AG09309 (cell line): ENCODE data around the gene DHRS13.
"Not testable (repeated sequence)": the region's sequence is repeated elsewhere in the genome, so short reads cannot be mapped to it uniquely, and the experiment has no call there.

Source experiments
- DNase-seq: peaks from one replicate; pipeline ENCODE4 v3.0.0-alpha.2; 2010; ENCODE audit warnings: low read depth
- H3K4me3 ChIP-seq: 2 replicates; pipeline ENCODE4 v1.5.1; 2011; ENCODE audit warnings: mild to moderate bottlenecking, low read depth, low read length, moderate library complexity; ENCODE audit not compliant: control insufficient read depth
- CTCF ChIP-seq: IDR thresholded peaks from 2 replicates; pipeline ENCODE4 v1.5.1; 2011; ENCODE audit warnings: mild to moderate bottlenecking, low read depth, low read length, inconsistent platforms; ENCODE audit not compliant: insufficient read depth, control insufficient read depth; ENCODE audit errors: missing control alignments

The DHRS13 gene

GRCh38 chr17:28878158-28878910 is 24.5 kb downstream of the DHRS13 start:
- TF ChIP-seq CTCF: no peak
- DNase-seq: no peak
- no peak overlapping the region for H3K4me3 ChIP-seq

GRCh38 chr17:28877150-28877711 is 25.6 kb downstream of the DHRS13 start:
- not testable (repeated sequence) for DNase-seq

GRCh38 chr17:28875848-28876550 is 26.9 kb downstream of the DHRS13 start:
- H3K4me3 ChIP-seq: no peak overlapping the region
- no peak for TF ChIP-seq CTCF
- no peak for DNase-seq

More at GRCh38 chr17:28877150-28877711, 25.6 kb downstream of the DHRS13 start:
- not testable (repeated sequence) for H3K4me3 ChIP-seq

GRCh38 chr17:28874750-28875149 is 28.1 kb downstream of the DHRS13 start:
- no peak overlapping the region for H3K4me3 ChIP-seq
- DNase-seq: no peak
- no peak for TF ChIP-seq CTCF

GRCh38 chr17:28873839-28874238 is 29.0 kb downstream of the DHRS13 start:
- no peak for DNase-seq
- no peak overlapping the region for H3K4me3 ChIP-seq
- no peak for TF ChIP-seq CTCF

- H3K4me3 ChIP-seq: no peak overlapping the region
- DNase-seq: no peak
- TF ChIP-seq CTCF: no peak
Observed at GRCh38 chr17:28871056-28871579, 31.8 kb downstream of the DHRS13 start.

- no peak overlapping the region for H3K4me3 ChIP-seq
- no peak for DNase-seq
- no peak for TF ChIP-seq CTCF
Observed at GRCh38 chr17:28867276-28867675, 35.6 kb downstream of the DHRS13 start.
